ENCODE results near the gene ALG14. TPM values are rescaled to one million over a fixed set of nuclear protein-coding genes. Genes with fewer than 3 reads are reported as not detected.

Gene ALG14
- total RNA-seq, 1 donor from 2014 or later: 0.49 TPM

DNA sequence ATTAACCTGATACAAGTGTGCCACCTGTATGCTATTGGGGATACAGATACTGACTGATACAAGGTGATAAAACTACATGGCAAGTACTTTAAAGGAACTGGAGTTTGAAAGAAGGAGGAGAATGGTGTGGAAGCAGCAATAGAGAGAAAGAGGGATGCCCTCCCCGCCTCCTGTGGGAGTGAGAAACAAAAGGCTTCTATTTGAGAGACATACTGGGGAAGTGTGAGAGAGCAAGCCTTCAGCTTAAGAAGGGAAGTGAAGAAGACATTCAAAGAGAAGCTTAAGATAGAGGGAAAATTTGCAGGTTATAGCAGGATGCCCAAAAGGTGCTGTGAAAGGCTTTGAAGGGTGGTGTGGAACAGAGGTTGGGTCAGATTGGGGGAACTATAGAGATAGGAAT is 7.7 kb upstream of the ALG14 start:
- H2AFZ ChIP-seq (replicated peaks): peak overlapping the region; percentile 43
- H3K4me3 Mint-ChIP-seq: no peak overlapping the region
- no peak for DNase-seq (ENCODE audit: low spot score)

DNA sequence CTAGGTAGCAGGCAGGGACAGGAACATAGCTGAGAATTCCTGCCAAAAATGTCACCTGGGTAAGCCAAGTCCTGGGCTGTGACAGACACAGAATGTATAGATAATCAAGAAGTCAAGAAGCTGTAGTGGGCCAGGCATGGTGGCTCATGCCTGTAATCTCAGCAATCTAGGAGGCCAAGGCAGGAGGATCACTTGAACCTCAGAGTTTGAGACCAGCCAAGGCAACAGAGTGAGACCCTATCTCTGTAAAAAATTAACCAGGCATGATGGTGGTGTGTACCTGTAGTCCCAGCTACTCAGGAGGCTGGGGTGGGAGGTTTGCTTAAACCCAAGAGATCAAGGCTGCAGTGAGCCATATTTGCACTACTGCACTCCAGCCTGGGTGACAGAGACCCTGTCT is 3.3 kb upstream of the ALG14 start:
- peaks cover 2% of the 10 kb centered on the region for H3K36me3 Mint-ChIP-seq
- Histone ChIP-seq H3K4me1 (peaks cover 14% of the 10 kb centered on the region), H3K4me2 (no peak overlapping the region)

More for the DNA sequence above, 7.7 kb upstream of the ALG14 start:
- Histone ChIP-seq H3K36me3 (no peaks in the 10 kb centered on the region), H3K4me1 (peaks cover 9% of the 10 kb centered on the region), H3K27ac (no peak overlapping the region), H3K9ac (no peak overlapping the region), H3K27me3 (no peaks in the 10 kb centered on the region), H3K4me2 (peak overlapping the region; percentile 46), H3K79me2 (ENCODE audit: low read depth) (no peaks in the 10 kb centered on the region), H4K20me1 (ENCODE audit: low read depth) (no peaks in the 10 kb centered on the region), H3F3A (ENCODE audit: low read depth) (no peaks in the 10 kb centered on the region), H3K9me3 (ENCODE audit: low read depth) (no peaks in the 10 kb centered on the region), H3K4me3 (no peak overlapping the region)
- TF ChIP-seq EZH2phosphoT487 (IDR thresholded peaks at IDR 0.05) (no peak), EZH2 (IDR thresholded peaks at IDR 0.05) (no peak)
- TF ChIP-seq, protein P1, sequence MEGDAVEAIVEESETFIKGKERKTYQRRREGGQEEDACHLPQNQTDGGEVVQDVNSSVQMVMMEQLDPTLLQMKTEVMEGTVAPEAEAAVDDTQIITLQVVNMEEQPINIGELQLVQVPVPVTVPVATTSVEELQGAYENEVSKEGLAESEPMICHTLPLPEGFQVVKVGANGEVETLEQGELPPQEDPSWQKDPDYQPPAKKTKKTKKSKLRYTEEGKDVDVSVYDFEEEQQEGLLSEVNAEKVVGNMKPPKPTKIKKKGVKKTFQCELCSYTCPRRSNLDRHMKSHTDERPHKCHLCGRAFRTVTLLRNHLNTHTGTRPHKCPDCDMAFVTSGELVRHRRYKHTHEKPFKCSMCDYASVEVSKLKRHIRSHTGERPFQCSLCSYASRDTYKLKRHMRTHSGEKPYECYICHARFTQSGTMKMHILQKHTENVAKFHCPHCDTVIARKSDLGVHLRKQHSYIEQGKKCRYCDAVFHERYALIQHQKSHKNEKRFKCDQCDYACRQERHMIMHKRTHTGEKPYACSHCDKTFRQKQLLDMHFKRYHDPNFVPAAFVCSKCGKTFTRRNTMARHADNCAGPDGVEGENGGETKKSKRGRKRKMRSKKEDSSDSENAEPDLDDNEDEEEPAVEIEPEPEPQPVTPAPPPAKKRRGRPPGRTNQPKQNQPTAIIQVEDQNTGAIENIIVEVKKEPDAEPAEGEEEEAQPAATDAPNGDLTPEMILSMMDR (IDR thresholded peaks at IDR 0.05): no peak
- Mint-ChIP-seq H3K36me3 (no peaks in the 10 kb centered on the region), H3K9me3 (no peaks in the 10 kb centered on the region), H3K27ac (no peak overlapping the region), H3K27me3 (ENCODE audit: insufficient read depth, low read depth) (no peaks in the 10 kb centered on the region), H3K4me1 (no peaks in the 10 kb centered on the region)

DNA sequence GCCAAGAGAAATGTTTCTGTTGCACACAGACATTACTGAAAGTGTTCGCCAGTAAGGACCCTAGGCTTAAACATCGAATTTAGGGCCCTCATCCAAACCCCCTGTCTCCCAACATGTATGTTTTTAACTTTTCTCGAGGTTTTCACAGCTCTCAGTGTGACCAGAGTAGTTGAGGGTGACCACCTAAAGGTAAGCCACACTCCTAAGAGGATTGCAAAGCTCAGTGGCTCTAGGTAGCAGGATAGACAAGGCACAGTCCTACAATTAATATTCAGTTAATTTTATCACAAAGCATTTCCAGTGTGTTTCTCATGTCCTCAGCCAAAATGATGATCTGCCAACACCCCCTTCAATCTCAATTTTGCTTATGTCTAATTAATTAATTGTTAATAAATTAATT is 695 bp upstream of the ALG14 start:
- Histone ChIP-seq H2AFZ (replicated peaks) (peak overlapping the region; percentile 96), H3K79me2 (ENCODE audit: low read depth) (no peaks in the 10 kb centered on the region), H3K27ac (no peak overlapping the region), H4K20me1 (ENCODE audit: low read depth) (no peaks in the 10 kb centered on the region), H3K9me3 (ENCODE audit: low read depth) (no peaks in the 10 kb centered on the region), H3F3A (ENCODE audit: low read depth) (no peaks in the 10 kb centered on the region), H3K27me3 (no peaks in the 10 kb centered on the region), H3K4me1 (peaks cover 6% of the 10 kb centered on the region), H3K9ac (no peak overlapping the region), H3K4me2 (peak overlapping the region; percentile 82), H3K4me3 (peak overlapping the region; percentile 70), H3K36me3 (no peaks in the 10 kb centered on the region)
- peak overlapping the region; percentile 100 for H3K4me3 Mint-ChIP-seq
- H3K27me3 Mint-ChIP-seq (ENCODE audit: insufficient read depth, low read depth): peaks cover 4% of the 10 kb centered on the region
- no peaks in the 10 kb centered on the region for H3K9me3 Mint-ChIP-seq
- H3K27ac Mint-ChIP-seq: no peak overlapping the region
- H3K4me1 Mint-ChIP-seq: peaks cover 13% of the 10 kb centered on the region
- DNase-seq (ENCODE audit: low spot score): no peak
- TF ChIP-seq, protein P1 (IDR thresholded peaks at IDR 0.05): no peak
- no peak for TF ChIP-seq EZH2phosphoT487 (IDR thresholded peaks at IDR 0.05)
- no peak for TF ChIP-seq EZH2 (IDR thresholded peaks at IDR 0.05)
- peaks cover 2% of the 10 kb centered on the region for H3K36me3 Mint-ChIP-seq

More for the DNA sequence above, 3.3 kb upstream of the ALG14 start:
- Histone ChIP-seq H2AFZ (replicated peaks) (no peak overlapping the region), H3K9me3 (ENCODE audit: low read depth) (no peaks in the 10 kb centered on the region), H3K9ac (no peak overlapping the region), H3K79me2 (ENCODE audit: low read depth) (no peaks in the 10 kb centered on the region), H4K20me1 (ENCODE audit: low read depth) (no peaks in the 10 kb centered on the region), H3F3A (ENCODE audit: low read depth) (no peaks in the 10 kb centered on the region), H3K27ac (no peak overlapping the region), H3K27me3 (no peaks in the 10 kb centered on the region), H3K36me3 (no peaks in the 10 kb centered on the region), H3K4me3 (no peak overlapping the region)
- Mint-ChIP-seq H3K27me3 (ENCODE audit: insufficient read depth, low read depth) (peaks cover 4% of the 10 kb centered on the region), H3K9me3 (no peaks in the 10 kb centered on the region), H3K4me3 (no peak overlapping the region), H3K4me1 (peaks cover 13% of the 10 kb centered on the region), H3K27ac (no peak overlapping the region)
- DNase-seq (ENCODE audit: low spot score): no peak
- TF ChIP-seq EZH2 (IDR thresholded peaks at IDR 0.05) (no peak), EZH2phosphoT487 (IDR thresholded peaks at IDR 0.05) (no peak)
- TF ChIP-seq, protein P1 (IDR thresholded peaks at IDR 0.05): no peak

Measured in neural progenitor cell (in vitro differentiated cells).